Osteoblast (primary cell): ENCODE results near the gene FBXO44. TPM values are rescaled to one million over a fixed set of nuclear protein-coding genes. Genes with fewer than 3 reads are reported as not detected.
A peak's percentile ranks its signal among the peaks of the same experiment; 100 is the strongest.

Source experiments
- DNase-seq: peaks from one replicate; pipeline ENCODE4 v3.0.0; 2011; ENCODE audit warnings: low spot score, mixed read lengths; ENCODE audit not compliant: insufficient read length; ENCODE audit errors: missing footprints
- H2AFZ ChIP-seq: 2 replicates; pipeline ENCODE4 v1.6.0; 2011; ENCODE audit warnings: mild to moderate bottlenecking, low read length
- H3K27ac ChIP-seq: 2 replicates; pipeline ENCODE4 v1.5.1; 2011; ENCODE audit warnings: mild to moderate bottlenecking, low read depth, low read length, moderate library complexity
- H3K27me3 ChIP-seq: 2 replicates; pipeline ENCODE4 v1.6.0; 2012; ENCODE audit warnings: mild to moderate bottlenecking, control low read depth, inconsistent platforms, low read length, moderate library complexity; ENCODE audit not compliant: insufficient read depth
- H3K36me3 ChIP-seq: 2 replicates; pipeline ENCODE4 v1.5.1; 2011; ENCODE audit warnings: mild to moderate bottlenecking, low read length, control low read depth, moderate library complexity; ENCODE audit not compliant: insufficient read depth
- H3K4me1 ChIP-seq: 2 replicates; pipeline ENCODE4 v1.5.1; 2011; ENCODE audit warnings: mild to moderate bottlenecking, low read length, control low read depth, moderate library complexity; ENCODE audit not compliant: insufficient read depth
- H3K4me2 ChIP-seq: 2 replicates; pipeline ENCODE4 v1.6.0; 2011; ENCODE audit warnings: mild to moderate bottlenecking, low read length; ENCODE audit not compliant: insufficient read depth
- H3K4me3 ChIP-seq: fragments of 200-600 bp; sonication (generic); 3 replicates; pipeline ENCODE4 v1.5.1; 2012; ENCODE audit warnings: mild to moderate bottlenecking, low read length, inconsistent platforms; ENCODE audit not compliant: insufficient read depth
- H3K79me2 ChIP-seq: 2 replicates; pipeline ENCODE4 v1.6.0; 2012; ENCODE audit warnings: mild to moderate bottlenecking, low read length, control low read depth, inconsistent platforms; ENCODE audit not compliant: insufficient read depth
- H3K9me3 ChIP-seq: 2 replicates; pipeline ENCODE4 v1.5.1; 2011; ENCODE audit warnings: low read depth, low read length, control low read depth
- H4K20me1 ChIP-seq: 2 replicates; pipeline ENCODE4 v1.6.0; 2012; ENCODE audit warnings: mild to moderate bottlenecking, low read length, control low read depth; ENCODE audit not compliant: insufficient read depth
- total RNA-seq: library from RNA; depleted of rRNA; stranded (reverse); fragments of >200 nt; gene quantifications from 2 replicates; pipeline ENCODE4 v1.2.3, GENCODE V29; 2012
- TF ChIP-seq, protein P1 (sequence below): IDR thresholded peaks from 2 replicates; pipeline ENCODE4 v1.5.1; 2011; ENCODE audit warnings: mild to moderate bottlenecking, low read depth, low read length, moderate library complexity; ENCODE audit errors: extremely low read depth

The FBXO44 gene
- total RNA-seq, 1 donor, result 16.3 TPM

DNA sequence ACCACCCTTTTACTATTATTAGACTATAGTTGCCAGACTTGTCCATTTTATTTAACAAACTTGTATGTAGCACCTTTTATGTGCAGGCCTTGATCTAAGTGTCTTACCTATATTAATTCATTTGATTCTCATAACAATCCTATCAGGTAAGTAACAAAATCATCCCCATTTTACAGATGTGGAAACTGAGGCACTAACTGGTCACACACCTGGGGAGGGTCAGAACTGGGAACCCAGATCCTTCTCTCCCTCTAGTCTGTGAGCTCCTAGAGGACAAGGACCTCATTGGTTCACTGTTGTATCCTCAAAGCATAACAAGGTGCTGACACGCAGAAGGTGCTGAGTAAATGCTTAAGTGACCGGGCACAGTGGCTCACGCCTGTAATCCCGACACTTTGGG lies 15.3 kb upstream of the FBXO44 start:
- Histone ChIP-seq H2AFZ (no peak overlapping the region), H3K4me2 (no peak overlapping the region), H3K36me3 (no peaks in the 10 kb centered on the region), H3K79me2 (no peaks in the 10 kb centered on the region), H3K9me3 (no peaks in the 10 kb centered on the region), H4K20me1 (peaks cover 6% of the 10 kb centered on the region), H3K4me1 (no peaks in the 10 kb centered on the region), H3K4me3 (no peak overlapping the region), H3K27ac (no peak overlapping the region), H3K27me3 (peaks cover 17% of the 10 kb centered on the region)
- TF ChIP-seq, protein P1, sequence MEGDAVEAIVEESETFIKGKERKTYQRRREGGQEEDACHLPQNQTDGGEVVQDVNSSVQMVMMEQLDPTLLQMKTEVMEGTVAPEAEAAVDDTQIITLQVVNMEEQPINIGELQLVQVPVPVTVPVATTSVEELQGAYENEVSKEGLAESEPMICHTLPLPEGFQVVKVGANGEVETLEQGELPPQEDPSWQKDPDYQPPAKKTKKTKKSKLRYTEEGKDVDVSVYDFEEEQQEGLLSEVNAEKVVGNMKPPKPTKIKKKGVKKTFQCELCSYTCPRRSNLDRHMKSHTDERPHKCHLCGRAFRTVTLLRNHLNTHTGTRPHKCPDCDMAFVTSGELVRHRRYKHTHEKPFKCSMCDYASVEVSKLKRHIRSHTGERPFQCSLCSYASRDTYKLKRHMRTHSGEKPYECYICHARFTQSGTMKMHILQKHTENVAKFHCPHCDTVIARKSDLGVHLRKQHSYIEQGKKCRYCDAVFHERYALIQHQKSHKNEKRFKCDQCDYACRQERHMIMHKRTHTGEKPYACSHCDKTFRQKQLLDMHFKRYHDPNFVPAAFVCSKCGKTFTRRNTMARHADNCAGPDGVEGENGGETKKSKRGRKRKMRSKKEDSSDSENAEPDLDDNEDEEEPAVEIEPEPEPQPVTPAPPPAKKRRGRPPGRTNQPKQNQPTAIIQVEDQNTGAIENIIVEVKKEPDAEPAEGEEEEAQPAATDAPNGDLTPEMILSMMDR, result no peak
- peak; percentile 30 for DNase-seq

DNA sequence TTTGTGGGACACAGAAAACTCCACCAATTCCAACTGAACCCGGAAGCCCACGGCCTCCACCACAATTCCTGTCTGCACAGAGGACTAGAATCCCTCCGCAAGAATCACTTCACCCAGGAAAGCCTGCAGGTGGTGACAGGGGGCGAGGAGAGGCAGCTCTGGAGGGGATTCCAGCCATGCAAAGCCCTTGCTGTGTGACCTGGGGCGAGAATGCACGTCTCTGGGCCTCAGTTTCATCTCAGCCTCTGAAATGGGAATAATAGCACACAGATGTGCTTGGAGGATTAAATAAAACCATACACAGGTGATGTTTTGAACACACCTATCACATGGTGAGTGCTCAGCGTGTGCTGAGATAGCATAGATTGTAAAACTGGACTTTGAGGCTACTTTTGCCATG lies 14.6 kb upstream of the FBXO44 start:
- no peaks in the 10 kb centered on the region for H3K36me3 ChIP-seq
- H3K79me2 ChIP-seq, result no peaks in the 10 kb centered on the region
- H3K4me3 ChIP-seq, result no peak overlapping the region
- H3K27me3 ChIP-seq, result peaks cover 17% of the 10 kb centered on the region
- TF ChIP-seq, protein P1, result no peak
- no peak overlapping the region for H3K4me2 ChIP-seq
- no peak overlapping the region for H3K27ac ChIP-seq
- no peak overlapping the region for H2AFZ ChIP-seq
- H4K20me1 ChIP-seq, result peaks cover 6% of the 10 kb centered on the region
- no peaks in the 10 kb centered on the region for H3K4me1 ChIP-seq
- peak; percentile 32 for DNase-seq
- no peaks in the 10 kb centered on the region for H3K9me3 ChIP-seq

DNA sequence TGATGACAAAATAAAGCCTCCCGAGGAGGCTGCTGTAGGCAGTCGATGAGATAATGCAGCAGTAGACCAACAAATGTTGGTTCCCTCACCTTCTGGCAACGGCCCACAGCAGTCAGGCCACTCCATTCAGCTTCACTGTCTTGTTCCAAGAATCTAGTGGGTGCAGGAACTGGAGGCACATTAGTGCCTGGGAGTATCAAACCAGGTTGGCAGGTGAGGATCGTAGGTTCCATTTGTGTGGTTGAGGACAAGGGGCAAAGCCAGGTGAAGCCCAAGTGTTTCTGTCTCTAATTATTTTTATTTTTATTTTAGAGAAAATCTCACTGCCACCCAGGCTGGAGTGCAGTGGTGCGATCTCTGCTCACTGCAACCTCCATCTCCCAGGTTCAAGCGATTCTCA lies 13.7 kb upstream of the FBXO44 start:
- peak; percentile 35 for DNase-seq
- TF ChIP-seq, protein P1, result no peak

DNA sequence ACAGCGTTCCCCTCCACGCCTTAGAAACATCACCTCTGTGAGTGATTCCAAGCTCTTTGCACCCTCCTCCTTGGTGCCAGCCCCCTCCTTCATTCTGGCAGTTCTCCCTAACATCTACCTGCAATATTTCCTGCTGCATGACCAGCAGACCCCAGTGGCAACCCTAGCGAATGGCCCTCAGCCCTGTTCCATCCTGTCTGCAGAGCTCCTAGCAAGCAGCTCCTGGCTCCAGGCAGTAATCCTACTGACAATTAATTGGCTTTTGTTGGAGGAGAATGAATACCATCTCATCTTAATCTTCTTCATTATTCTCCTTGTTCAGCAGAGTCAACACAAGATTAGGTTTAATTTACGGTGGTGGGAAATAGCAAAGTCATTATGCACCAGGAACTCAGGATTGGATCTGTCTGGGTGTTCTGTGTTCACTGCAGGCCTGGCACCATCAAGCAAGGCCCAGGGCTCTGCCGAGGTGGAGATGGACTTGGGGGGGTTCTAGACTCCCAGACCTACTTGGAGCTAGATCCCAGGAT lies 12.8 kb upstream of the FBXO44 start:
- Histone ChIP-seq H2AFZ (no peak overlapping the region), H4K20me1 (no peaks in the 10 kb centered on the region), H3K27me3 (peaks cover 17% of the 10 kb centered on the region), H3K4me2 (no peak overlapping the region), H3K36me3 (no peaks in the 10 kb centered on the region), H3K27ac (no peak overlapping the region), H3K4me1 (no peaks in the 10 kb centered on the region), H3K79me2 (no peaks in the 10 kb centered on the region), H3K4me3 (no peak overlapping the region), H3K9me3 (no peaks in the 10 kb centered on the region)
- TF ChIP-seq, protein P1, result no peak
- DNase-seq, result no peak

More for the DNA sequence above, 13.7 kb upstream of the FBXO44 start:
- Histone ChIP-seq H3K79me2 (no peaks in the 10 kb centered on the region), H3K36me3 (no peaks in the 10 kb centered on the region), H3K4me1 (no peaks in the 10 kb centered on the region), H3K27me3 (peaks cover 17% of the 10 kb centered on the region), H4K20me1 (peaks cover 6% of the 10 kb centered on the region), H3K4me2 (no peak overlapping the region), H3K4me3 (no peak overlapping the region), H3K9me3 (no peaks in the 10 kb centered on the region), H2AFZ (no peak overlapping the region), H3K27ac (no peak overlapping the region)
